Epidermal melanocyte (primary cell): Measurements from ENCODE around the gene KCNA10.

Source experiments
- DNase-seq: peaks from one replicate; pipeline ENCODE4 v3.0.0; 2011; ENCODE audit warnings: low spot score; ENCODE audit not compliant: insufficient read length

KCNA10 gene

DNA sequence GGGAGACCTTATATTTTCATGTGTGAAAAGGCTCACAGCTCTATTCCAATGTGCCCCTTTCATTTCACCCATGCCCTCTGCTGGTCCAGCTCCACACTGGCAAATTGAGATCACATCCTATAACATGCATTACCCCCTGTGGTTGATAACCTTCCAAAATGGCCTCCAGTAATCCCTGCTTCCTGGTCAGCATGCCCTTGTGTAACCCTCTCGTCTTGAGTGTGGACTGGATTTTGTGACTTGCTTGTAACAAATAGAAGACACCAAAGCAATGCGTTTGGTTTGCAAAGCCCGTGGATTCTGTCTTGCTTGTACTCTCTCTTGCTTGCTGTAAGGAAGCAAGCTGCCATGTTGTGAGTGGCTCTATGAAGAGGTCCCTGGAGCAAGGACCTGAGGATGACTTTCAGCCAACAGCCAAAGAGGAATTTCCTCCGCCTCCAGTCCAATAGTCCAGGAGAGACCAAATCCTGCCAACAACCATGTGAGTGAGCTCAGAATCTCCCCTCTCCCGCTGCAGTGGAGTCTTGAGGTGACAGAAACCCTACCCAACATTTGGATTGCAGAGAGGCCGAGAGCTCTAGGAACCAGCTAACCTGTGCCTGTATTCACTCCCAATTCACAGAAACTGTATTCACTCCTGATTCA, 17.4 kb downstream of the KCNA10 start:
- DNase-seq = no peak

DNA sequence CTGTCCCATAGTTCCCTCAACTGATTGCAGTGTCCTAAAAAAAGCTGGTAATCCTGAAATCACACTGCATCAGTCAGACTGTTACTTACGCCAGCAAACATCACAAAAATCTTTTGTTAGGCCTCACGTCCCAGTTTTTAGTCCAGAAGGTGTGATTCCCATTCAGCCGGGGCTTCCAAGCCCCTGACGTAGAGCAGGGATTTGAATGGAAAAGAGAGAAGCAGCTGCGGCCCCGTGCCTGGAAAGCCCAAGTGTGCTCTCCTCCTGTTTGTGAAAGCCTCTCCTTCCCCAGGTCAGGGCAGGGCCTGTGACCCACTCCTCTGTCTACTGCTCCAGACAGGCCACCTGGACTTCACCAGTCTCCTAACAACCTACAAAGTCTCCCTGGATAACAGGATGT, 20.7 kb downstream of the KCNA10 start:
- DNase-seq = no peak

- peak; percentile 95 for DNase-seq
These were observed 22.9 kb downstream of the KCNA10 start for GRCh38 chr1:110495926-110496600.

GRCh38 chr1:110494522-110495406, 24.2 kb downstream of the KCNA10 start:
- DNase-seq = no peak

DNA sequence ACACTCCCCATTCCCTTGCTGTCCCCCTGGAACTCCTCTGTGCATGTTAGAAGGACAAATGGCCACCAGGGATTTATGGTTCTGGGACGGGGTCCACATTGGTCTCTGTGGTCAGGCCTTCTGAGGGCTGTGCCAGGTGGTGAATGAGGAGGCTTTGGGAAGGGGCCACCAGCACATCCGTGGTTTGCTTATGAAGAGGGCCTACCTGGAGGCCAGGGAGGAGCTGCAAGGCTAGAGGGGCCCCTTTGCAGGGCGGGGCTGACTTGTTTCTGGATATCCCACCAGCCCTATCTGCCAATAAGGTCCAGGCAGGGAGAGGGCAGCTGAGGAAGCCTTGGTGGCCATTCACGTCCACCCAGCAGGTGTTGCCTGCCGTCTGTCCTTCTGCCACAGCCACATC, 24.9 kb downstream of the KCNA10 start:
- DNase-seq = no peak

GRCh38 chr1:110493059-110493699, 25.8 kb downstream of the KCNA10 start:
- DNase-seq = no peak

GRCh38 chr1:110492573-110492972, 26.4 kb downstream of the KCNA10 start:
- no peak for DNase-seq

- no peak for DNase-seq
These were observed 28.1 kb downstream of the KCNA10 start for GRCh38 chr1:110490791-110491451.

DNA sequence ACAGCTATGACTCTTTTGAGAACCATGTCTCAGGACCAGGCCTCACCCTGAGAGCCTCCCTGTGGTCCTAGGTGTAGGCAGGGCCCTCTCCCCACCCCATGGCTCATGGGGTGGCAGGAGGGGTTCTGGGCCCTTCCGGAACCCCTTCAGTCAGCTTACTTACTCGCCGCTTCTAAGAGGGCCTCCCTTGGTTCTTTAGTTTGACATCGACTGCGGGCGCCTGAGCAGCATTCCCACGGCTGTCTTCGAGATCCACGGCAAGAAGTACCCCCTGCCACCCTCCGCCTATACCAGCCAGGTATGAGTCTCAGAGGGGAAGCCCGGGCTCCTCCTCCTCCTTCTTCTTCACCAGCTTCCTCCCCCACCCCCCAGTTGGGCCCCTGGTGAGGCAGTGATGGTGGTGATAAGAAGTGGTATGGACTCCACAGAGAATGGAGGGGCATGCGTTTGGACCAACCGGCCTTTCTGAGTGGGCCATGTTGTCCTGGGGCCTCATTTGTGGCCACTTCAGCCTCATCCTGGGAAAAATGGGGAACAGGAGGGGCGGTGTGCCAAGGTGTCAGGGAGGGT, 28.9 kb downstream of the KCNA10 start:
- DNase-seq = no peak

GRCh38 chr1:110489406-110489805, 29.6 kb downstream of the KCNA10 start:
- DNase-seq = no peak

- DNase-seq = no peak
These were observed 30.1 kb downstream of the KCNA10 start for GRCh38 chr1:110488867-110489266.

DNA sequence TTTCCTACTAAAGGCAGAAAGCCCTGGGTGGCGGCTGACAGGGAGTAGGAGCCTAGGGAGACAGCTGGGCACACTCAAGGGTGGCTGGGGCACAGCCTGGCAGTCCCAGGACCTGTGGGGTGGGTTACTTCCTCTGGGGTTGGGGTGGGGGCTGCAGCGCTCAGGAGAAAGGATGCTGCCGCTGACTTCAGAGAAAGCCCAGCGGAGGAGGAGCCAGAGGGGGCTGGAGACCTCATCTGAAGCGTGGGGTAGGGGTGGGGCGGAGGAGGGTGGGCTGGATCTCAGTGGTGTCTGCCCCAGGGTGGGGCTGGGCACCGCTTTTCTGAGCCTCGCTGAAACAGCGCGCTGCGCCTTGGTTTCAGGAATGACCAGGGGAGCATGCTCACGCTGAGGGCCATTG, 30.8 kb downstream of the KCNA10 start:
- no peak for DNase-seq

DNA sequence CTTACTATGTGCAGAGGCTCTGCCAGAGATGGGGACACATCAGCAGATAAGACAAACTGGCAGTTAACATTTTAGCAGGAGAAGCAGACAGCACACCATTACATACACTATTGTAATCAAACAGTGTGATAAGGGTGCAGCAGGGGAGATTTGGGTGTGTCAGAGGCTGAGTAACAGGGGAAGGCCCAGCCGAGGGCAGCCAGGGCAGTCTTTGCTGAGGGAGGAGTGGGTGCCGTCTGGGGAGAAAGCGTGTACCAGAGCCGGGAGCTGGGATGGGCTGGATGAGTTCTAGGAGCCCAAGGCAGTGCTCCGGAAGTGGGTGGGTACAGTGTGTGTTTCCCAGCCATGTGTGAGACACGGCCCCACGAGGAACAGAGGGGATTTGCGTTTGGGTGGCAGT, 31.2 kb downstream of the KCNA10 start:
- no peak for DNase-seq

DNA sequence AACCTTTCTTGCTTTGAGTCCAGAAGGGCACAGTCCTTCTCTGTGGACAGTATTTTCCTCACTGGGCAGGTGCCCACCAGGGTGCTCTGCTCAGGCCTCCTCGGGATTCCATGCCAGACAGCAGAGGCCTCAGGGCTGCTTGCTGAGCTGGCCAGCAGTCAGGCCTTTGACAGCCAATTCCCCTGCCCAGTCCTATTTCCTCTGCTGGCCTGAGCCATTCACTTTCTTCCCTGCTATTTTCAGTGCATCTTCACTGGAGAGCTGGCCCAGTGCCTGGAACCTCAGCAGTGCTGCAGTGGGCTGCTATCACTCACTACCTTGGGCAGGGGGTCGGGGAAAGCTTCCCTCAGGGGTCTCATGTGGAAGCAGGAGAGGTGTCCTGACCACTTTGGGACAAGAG, 33.2 kb downstream of the KCNA10 start:
- no peak for DNase-seq

DNA sequence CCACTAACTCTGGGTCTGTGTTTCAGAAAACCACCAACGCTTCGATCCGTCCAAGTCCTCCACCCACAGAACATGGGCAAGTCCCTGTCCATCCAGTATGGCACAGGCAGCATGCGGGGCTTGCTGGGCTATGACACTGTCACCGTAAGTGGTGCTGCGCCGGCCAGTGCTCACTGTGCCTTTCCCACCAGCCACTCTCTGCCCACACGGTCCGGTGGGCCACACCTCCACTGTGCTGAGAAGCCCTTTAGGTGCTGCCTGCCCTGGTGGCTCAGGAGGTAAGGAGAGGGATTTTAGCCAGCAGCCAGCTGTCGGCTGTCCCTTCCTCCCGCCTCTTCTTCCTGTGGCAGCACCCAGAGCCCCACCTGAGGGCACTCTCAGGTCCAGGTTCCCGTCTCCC, 34.2 kb downstream of the KCNA10 start:
- DNase-seq = no peak

- no peak for DNase-seq
These were observed 35.7 kb downstream of the KCNA10 start for GRCh38 chr1:110483308-110483685.

DNA sequence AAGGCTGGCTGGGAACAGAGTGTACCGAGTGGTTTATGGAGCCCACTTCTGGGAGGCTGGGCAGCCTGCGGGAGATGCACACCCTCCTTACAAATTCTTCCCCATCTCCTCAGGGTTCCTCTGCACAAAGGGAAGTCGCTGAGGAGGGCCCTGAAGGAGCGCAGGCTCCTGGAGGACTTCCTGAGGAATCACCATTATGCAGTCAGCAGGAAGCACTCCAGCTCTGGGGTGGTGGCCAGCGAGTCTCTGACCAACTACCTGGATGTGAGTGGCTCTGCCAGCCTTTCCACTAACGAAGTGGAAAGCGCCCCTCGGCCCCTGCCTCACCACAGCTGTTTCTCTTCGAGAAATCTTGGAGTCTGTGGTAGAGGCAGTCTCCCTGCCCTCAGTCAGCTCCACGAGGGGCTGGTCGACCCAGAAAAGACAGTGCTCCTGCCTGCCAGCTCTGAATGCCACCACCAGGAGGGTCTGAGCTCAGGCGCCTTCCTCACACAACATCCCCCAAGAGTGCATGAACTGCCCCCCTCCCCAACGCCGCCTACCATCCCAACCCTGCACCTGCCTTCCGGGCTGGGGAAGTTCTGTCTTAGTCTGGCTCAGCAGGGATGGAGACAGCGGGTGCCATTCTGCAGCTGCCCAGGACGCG, 36.2 kb downstream of the KCNA10 start:
- DNase-seq = no peak

DNA sequence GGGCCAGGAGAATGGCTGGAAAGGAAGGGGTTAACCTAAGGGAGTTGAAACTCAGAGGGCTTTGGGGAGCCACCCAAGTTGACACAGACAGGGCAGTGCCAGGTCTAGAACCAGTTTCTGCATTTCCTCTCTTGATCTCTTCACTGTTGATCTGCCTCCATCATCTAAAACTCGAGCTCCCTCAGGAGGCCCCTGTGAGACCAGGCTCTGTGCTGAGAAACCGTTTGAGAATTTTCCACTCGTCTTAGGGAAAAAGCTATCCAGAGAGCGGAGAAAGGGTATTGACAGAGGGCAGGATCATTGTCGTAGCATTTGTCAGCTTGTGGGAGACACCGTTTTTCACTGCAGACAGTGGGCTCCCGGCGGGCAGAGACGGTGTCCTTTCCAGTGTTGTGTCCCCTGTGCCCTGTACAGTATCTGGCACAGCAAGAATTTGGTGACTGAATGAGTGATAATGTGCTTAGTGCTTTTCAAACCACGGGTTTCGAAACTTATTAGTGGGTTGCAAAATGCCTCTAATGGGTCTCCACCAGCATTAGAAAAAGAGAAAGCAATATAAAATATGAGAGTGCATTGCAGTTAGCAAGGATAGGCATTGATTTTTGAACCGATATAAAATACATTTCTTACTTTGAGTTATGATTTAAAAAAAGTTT, 36.9 kb downstream of the KCNA10 start:
- DNase-seq = peak; percentile 10

DNA sequence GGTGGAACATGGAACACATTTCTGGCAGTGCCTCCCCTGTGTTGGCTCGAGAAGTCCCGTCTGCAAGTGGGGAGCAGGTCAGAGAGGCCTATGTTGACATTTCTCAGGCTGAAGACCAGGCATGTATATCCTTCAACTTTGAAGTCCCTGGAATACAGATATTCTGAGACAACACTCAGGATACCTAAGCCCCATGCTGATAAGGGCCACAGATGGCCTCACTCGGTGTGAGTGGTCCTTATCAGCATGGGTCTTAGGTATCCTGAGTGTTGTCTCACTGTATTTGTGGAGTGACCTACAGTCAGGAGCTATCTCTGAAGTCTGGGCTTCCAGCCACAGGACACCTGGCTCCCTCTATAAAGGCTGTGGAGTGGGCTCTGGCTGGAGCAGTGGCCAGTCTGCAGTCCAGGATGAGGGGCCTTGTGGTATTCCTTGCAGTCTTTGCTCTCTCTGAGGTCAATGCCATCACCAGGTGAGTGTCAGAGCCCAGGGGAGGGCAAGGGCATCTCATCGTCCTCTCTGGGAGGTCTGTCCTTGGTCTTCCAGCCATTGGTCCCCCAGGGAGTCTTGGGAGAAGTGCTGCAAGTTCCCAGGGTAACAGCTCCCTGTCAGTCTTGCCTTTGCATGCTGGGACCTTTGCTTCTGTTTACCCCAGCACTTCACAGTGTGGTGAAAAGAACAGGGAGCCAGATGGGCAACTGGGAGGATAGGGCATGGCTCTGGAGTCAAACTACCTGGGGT, 38.4 kb downstream of the KCNA10 start:
- DNase-seq = peak; percentile 15
